Gastrocnemius medialis (tissue), 4 donors: ENCODE measurements around the gene CCN6.

ENCODE experiments used
- CTCF ChIP-seq, 5 experiments: fragments of 450-650 bp in 3 of 5; fragments of 200-600 bp in 2 of 5; sonication (generic) in 2 of 5; IDR thresholded peaks in 4 of 5; conservative IDR thresholded peaks in 1 of 5; 1 replicate in 4 of 5; 2 replicates in 1 of 5; pipeline ENCODE4 v1.5.1; 2016 to 2019; ENCODE audit warnings: antibody characterized with exemption in 5 of 5, mild to moderate bottlenecking in 3 of 5, moderate library complexity in 3 of 5
- POLR2A ChIP-seq, 2 donors: fragments of 450-650 bp; IDR thresholded peaks; one replicate each; pipeline ENCODE4 v1.6.1; 2017; ENCODE audit warnings: antibody characterized with exemption in 2 of 2, mild to moderate bottlenecking in 2 of 2, moderate library complexity in 2 of 2

GRCh38 chr6:112030206-112030960 lies 23.5 kb upstream of the CCN6 start:
- no peak for TF ChIP-seq POLR2A (IDR thresholded peaks at IDR 0.05)
- TF ChIP-seq CTCF (IDR thresholded peaks at IDR 0.05 in 4 of 5, conservative IDR thresholded peaks at IDR 0.05 in 1 of 5), result no peak
